Activated CD4-positive, alpha-beta T cell treated with anti-CD3 and anti-CD28 coated beads for 36 hours (primary cell): ENCODE measurements around the gene HPCA. TPM values are rescaled to one million over a fixed set of nuclear protein-coding genes. Genes with fewer than 3 reads are reported as not detected.

Experiments used
- ATAC-seq: fragments of 200-7000 bp; cut with Tn5 transposase; one replicate; pipeline ENCODE4 v1.10.0; 2021; ENCODE audit warnings: mild to moderate bottlenecking, moderate library complexity
- CTCF ChIA-PET: fragments of 350-600 bp; sonication (Branson Sonifier 250); formaldehyde crosslinking; loops from one replicate; lab custom pipeline; 2021; ENCODE audit warnings: antibody characterized with exemption; lab: Charles Lee
- POLR2A ChIA-PET: fragments of 350-600 bp; sonication (Branson Sonifier 250); formaldehyde crosslinking; loops from one replicate; lab custom pipeline; 2021; ENCODE audit warnings: antibody characterized with exemption, inconsistent platforms; lab: Charles Lee
- DNase-seq: peaks from one replicate; pipeline ENCODE4 v3.0.0-alpha.2; 2020
- H3K27ac Mint-ChIP-seq: one replicate; pipeline ENCODE4 v1.8.0; 2021; ENCODE audit warnings: mixed read lengths
- H3K27me3 Mint-ChIP-seq: one replicate; pipeline ENCODE4 v1.8.0; 2021; ENCODE audit warnings: mixed read lengths
- H3K36me3 Mint-ChIP-seq: one replicate; pipeline ENCODE4 v1.8.0; 2021; ENCODE audit warnings: low read depth, mixed read lengths
- H3K4me1 Mint-ChIP-seq: one replicate; pipeline ENCODE4 v1.8.0; 2021; ENCODE audit warnings: mixed read lengths
- H3K4me3 Mint-ChIP-seq: one replicate; pipeline ENCODE4 v1.8.0; 2021; ENCODE audit warnings: mild to moderate bottlenecking, moderate library complexity, mixed read lengths
- H3K9me3 Mint-ChIP-seq: one replicate; pipeline ENCODE4 v1.8.0; 2021; ENCODE audit warnings: low read depth, mixed read lengths
- intact Hi-C, 2 experiments: fragments of 100-400 bp; cut with DNase I in 1 of 2; cut with micrococcal nuclease in 1 of 2; formaldehyde crosslinking; loops; one replicate each; pipeline versions ENCODE4 v1.14.2 to v1.15.1; 2022 to 2024; cut with DNase I, micrococcal nuclease
- total RNA-seq, 2 experiments: library from RNA; stranded (reverse); gene quantifications; one replicate each; pipeline ENCODE4 v1.2.3, GENCODE V29; 2021

The HPCA gene
- total RNA-seq, result under 1 TPM in 1 of 2 experiments, not detected in 1; 0.49 TPM

GRCh38 chr1:32886004-32886827 lies at the start of gene HPCA:
Gene HPCA (plus strand): TSS chr1:32886491. CDS start chr1:32888899, 2,408 bp downstream.
- ChIA-PET CTCF (interaction anchor here (0.7 to 3.3 kb wide), 5 partner anchors 9 to 40 kb away, joined by 3 to 11 read pairs (median 4); no protein-coding TSS in a partner anchor), POLR2A (no interaction called here)
- Mint-ChIP-seq H3K27ac (no peak within 1 kb of the TSS), H3K36me3 (no peaks in the 10 kb centered on the region), H3K9me3 (no peaks in the 10 kb centered on the region), H3K4me3 (no peak within 1 kb of the TSS), H3K27me3 (peaks cover 48% of the 10 kb centered on the region), H3K4me1 (no peaks in the 10 kb centered on the region)
- peak; percentile 76 for DNase-seq
- intact Hi-C loops, result loop anchor here in 1 of 2 experiments (5.0 kb wide), 1 partner anchor 41 kb away; no protein-coding TSS in a partner anchor
- ATAC-seq, result peak; percentile 83

GRCh38 chr1:32848354-32849063 lies 37.8 kb upstream of the HPCA start:
- POLR2A ChIA-PET, result interaction anchor here (0.7 kb wide), 1 partner anchor 22 kb away, joined by 4 read pairs; no protein-coding TSS in a partner anchor
- no peaks in the 10 kb centered on the region for H3K27me3 Mint-ChIP-seq

GRCh38 chr1:32855861-32856617 lies 30.3 kb upstream of the HPCA start:
- Mint-ChIP-seq H3K4me1 (no peaks in the 10 kb centered on the region), H3K36me3 (peaks cover 27% of the 10 kb centered on the region), H3K27me3 (no peaks in the 10 kb centered on the region), H3K4me3 (no peak overlapping the region), H3K27ac (no peak overlapping the region), H3K9me3 (no peaks in the 10 kb centered on the region)
- DNase-seq, result no peak
- POLR2A ChIA-PET, result no interaction called here
- CTCF ChIA-PET, result no interaction called here
- intact Hi-C loops, result no loop called here
- ATAC-seq, result no peak

More at GRCh38 chr1:32848354-32849063, 37.8 kb upstream of the HPCA start:
- ATAC-seq (no peak), DNase-seq (no peak)
- H3K9me3 Mint-ChIP-seq, result no peaks in the 10 kb centered on the region
- CTCF ChIA-PET, result interaction anchor here (0.6 to 0.7 kb wide), 3 partner anchors 24 to 66 kb away, joined by 3 to 5 read pairs (median 3); no protein-coding TSS in a partner anchor
- peaks cover 21% of the 10 kb centered on the region for H3K36me3 Mint-ChIP-seq
- no peak overlapping the region for H3K27ac Mint-ChIP-seq
- peaks cover 4% of the 10 kb centered on the region for H3K4me1 Mint-ChIP-seq
- intact Hi-C loops, result no loop called here
- H3K4me3 Mint-ChIP-seq, result no peak overlapping the region

- Mint-ChIP-seq H3K27me3 (no peaks in the 10 kb centered on the region), H3K9me3 (no peaks in the 10 kb centered on the region), H3K27ac (no peak overlapping the region), H3K36me3 (peaks cover 29% of the 10 kb centered on the region), H3K4me1 (no peaks in the 10 kb centered on the region), H3K4me3 (no peak overlapping the region)
- intact Hi-C loops, result no loop called here
- CTCF ChIA-PET, result interaction anchor here (0.5 to 0.6 kb wide), 2 partner anchors 115 to 256 kb away, joined by 3 read pairs; no protein-coding TSS in a partner anchor
- POLR2A ChIA-PET, result no interaction called here
- no peak for ATAC-seq
- no peak for DNase-seq
Measured at GRCh38 chr1:32858136-32858535, 28.2 kb upstream of the HPCA start.

- ChIA-PET POLR2A (no interaction called here), CTCF (interaction anchor here (0.5 to 0.6 kb wide), 3 partner anchors 116 to 388 kb away, joined by 3 read pairs; no protein-coding TSS in a partner anchor)
- H3K27me3 Mint-ChIP-seq, result no peaks in the 10 kb centered on the region
- H3K4me3 Mint-ChIP-seq, result no peak overlapping the region
- no peak for DNase-seq
- no peak for ATAC-seq
- intact Hi-C loops, result no loop called here
- no peak overlapping the region for H3K27ac Mint-ChIP-seq
- H3K4me1 Mint-ChIP-seq, result no peaks in the 10 kb centered on the region
- H3K36me3 Mint-ChIP-seq, result peaks cover 24% of the 10 kb centered on the region
- H3K9me3 Mint-ChIP-seq, result no peaks in the 10 kb centered on the region
Measured at GRCh38 chr1:32858791-32859190, 27.5 kb upstream of the HPCA start.

- Mint-ChIP-seq H3K36me3 (peaks cover 15% of the 10 kb centered on the region), H3K27me3 (no peaks in the 10 kb centered on the region), H3K4me3 (no peak overlapping the region), H3K27ac (no peak overlapping the region), H3K9me3 (no peaks in the 10 kb centered on the region), H3K4me1 (no peaks in the 10 kb centered on the region)
- ATAC-seq (no peak), DNase-seq (no peak)
- intact Hi-C loops, result no loop called here
- ChIA-PET POLR2A (interaction anchor here (0.6 kb wide), 2 partner anchors 37 to 169 kb away, joined by 4 to 5 read pairs; no protein-coding TSS in a partner anchor), CTCF (interaction anchor here (0.6 to 0.7 kb wide), 4 partner anchors 8 to 744 kb away, joined by 3 read pairs; no protein-coding TSS in a partner anchor)
Measured at GRCh38 chr1:32859915-32860314, 26.4 kb upstream of the HPCA start.

- POLR2A ChIA-PET, result interaction anchor here (0.6 kb wide), 1 partner anchor 37 kb away, joined by 5 read pairs; no protein-coding TSS in a partner anchor
- ATAC-seq (no peak), DNase-seq (no peak)
- intact Hi-C loops, result no loop called here
- Mint-ChIP-seq H3K36me3 (peaks cover 14% of the 10 kb centered on the region), H3K27ac (no peak overlapping the region), H3K9me3 (no peaks in the 10 kb centered on the region), H3K27me3 (no peaks in the 10 kb centered on the region), H3K4me1 (no peaks in the 10 kb centered on the region), H3K4me3 (no peak overlapping the region)
- CTCF ChIA-PET, result interaction anchor here (0.6 to 1.2 kb wide), 7 partner anchors 9 to 744 kb away, joined by 3 to 4 read pairs (median 3); no protein-coding TSS in a partner anchor
Measured at GRCh38 chr1:32860566-32860965, 25.7 kb upstream of the HPCA start.

- POLR2A ChIA-PET, result interaction anchor here (0.6 kb wide), 1 partner anchor 439 kb away, joined by 5 read pairs; no protein-coding TSS in a partner anchor
- CTCF ChIA-PET, result interaction anchor here (0.6 to 1.3 kb wide), 6 partner anchors 11 to 317 kb away, joined by 3 to 9 read pairs (median 4); no protein-coding TSS in a partner anchor
- intact Hi-C loops, result no loop called here
- Mint-ChIP-seq H3K27ac (no peak overlapping the region), H3K9me3 (no peaks in the 10 kb centered on the region), H3K4me1 (no peaks in the 10 kb centered on the region), H3K4me3 (no peak overlapping the region), H3K36me3 (peaks cover 14% of the 10 kb centered on the region), H3K27me3 (no peaks in the 10 kb centered on the region)
- ATAC-seq, result no peak
- no peak for DNase-seq
Measured at GRCh38 chr1:32861904-32862695, 24.2 kb upstream of the HPCA start.

GRCh38 chr1:32863218-32863880 lies 22.9 kb upstream of the HPCA start:
- no peak overlapping the region for H3K27ac Mint-ChIP-seq
- no peaks in the 10 kb centered on the region for H3K4me1 Mint-ChIP-seq
- no peak for DNase-seq

More at GRCh38 chr1:32863218-32863880, 22.9 kb upstream of the HPCA start:
- H3K4me3 Mint-ChIP-seq, result no peak overlapping the region
- H3K36me3 Mint-ChIP-seq, result peaks cover 9% of the 10 kb centered on the region
- H3K9me3 Mint-ChIP-seq, result no peaks in the 10 kb centered on the region
- ATAC-seq, result no peak
- CTCF ChIA-PET, result interaction anchor here (1.0 to 1.6 kb wide), 4 partner anchors 10 to 70 kb away, joined by 4 to 9 read pairs (median 4); no protein-coding TSS in a partner anchor
- POLR2A ChIA-PET, result interaction anchor here (0.6 kb wide), 1 partner anchor 441 kb away, joined by 5 read pairs; no protein-coding TSS in a partner anchor
- H3K27me3 Mint-ChIP-seq, result no peaks in the 10 kb centered on the region
- intact Hi-C loops, result no loop called here
